ENCODE measurements around the gene F13A1. TPM values are rescaled to one million over a fixed set of nuclear protein-coding genes. Genes with fewer than 3 reads are reported as not detected.

Gene F13A1
- total and polyA plus RNA-seq, 2 of the 8 experiments (the other 6 are each of a cell fraction or from before 2014, with no cell fraction given) = 0.57 to 1.5 TPM

GRCh38 chr6:6346427-6347023, 26.1 kb upstream of the F13A1 start (continued):
- TF ChIP-seq CHD7 (IDR thresholded peaks at IDR 0.05; ENCODE audit: insufficient replicate concordance, low read length) (no peak), MAFK (IDR thresholded peaks at IDR 0.05; ENCODE audit: low read depth, low read length) (no peak), BCL11A (IDR thresholded peaks at IDR 0.05; ENCODE audit: low read depth in 2 of 2, low read length in 2 of 2) (no peak)

Measured in H1 (cell line).